Epithelial cell of proximal tubule (primary cell): ENCODE data around the gene FHIP1A. TPM values are rescaled to one million over a fixed set of nuclear protein-coding genes. Genes with fewer than 3 reads are reported as not detected.

ENCODE experiments used
- DNase-seq: peaks from one replicate; pipeline ENCODE4 v3.0.0-alpha.2; 2011; ENCODE audit warnings: low read depth
- H3K4me3 ChIP-seq: 2 replicates; pipeline ENCODE4 v1.5.1; 2011; ENCODE audit warnings: low read depth, mild to moderate bottlenecking, low read length
- CTCF ChIP-seq: conservative IDR thresholded peaks from 2 replicates; pipeline ENCODE4 v1.5.1; 2012; ENCODE audit warnings: low read depth, mild to moderate bottlenecking, low read length
- total RNA-seq: library from RNA; depleted of rRNA; stranded (reverse); fragments of >200 nt; gene quantifications from 2 replicates; pipeline ENCODE4 v1.2.3, GENCODE V29; 2015

Gene FHIP1A
- total RNA-seq, result 8.5 and 17.0 TPM in 2 replicates

GRCh38 chr4:151408630-151409469 is at the start of gene FHIP1A:
FHIP1A (plus strand) TSS chr4:151409176; CDS start chr4:151566260, 157,084 bp downstream.
- H3K4me3 ChIP-seq, result peak within 1 kb of the TSS; percentile 80
- peak; percentile 11 for TF ChIP-seq CTCF
- DNase-seq, result no peak

- H3K4me3 ChIP-seq, result no peak overlapping the region
- TF ChIP-seq CTCF, result no peak
- DNase-seq, result no peak
Measured at GRCh38 chr4:151359576-151359975, 49.4 kb upstream of the FHIP1A start.

- H3K4me3 ChIP-seq, result no peak overlapping the region
- TF ChIP-seq CTCF, result no peak
- no peak for DNase-seq
Measured at GRCh38 chr4:151361126-151361525, 47.9 kb upstream of the FHIP1A start.

GRCh38 chr4:151361966-151362365 is 47.0 kb upstream of the FHIP1A start:
- DNase-seq, result no peak
- no peak for TF ChIP-seq CTCF
- no peak overlapping the region for H3K4me3 ChIP-seq

GRCh38 chr4:151362404-151363164 is 46.4 kb upstream of the FHIP1A start:
- DNase-seq, result peak; percentile 30
- TF ChIP-seq CTCF, result peak; percentile 99

DNA sequence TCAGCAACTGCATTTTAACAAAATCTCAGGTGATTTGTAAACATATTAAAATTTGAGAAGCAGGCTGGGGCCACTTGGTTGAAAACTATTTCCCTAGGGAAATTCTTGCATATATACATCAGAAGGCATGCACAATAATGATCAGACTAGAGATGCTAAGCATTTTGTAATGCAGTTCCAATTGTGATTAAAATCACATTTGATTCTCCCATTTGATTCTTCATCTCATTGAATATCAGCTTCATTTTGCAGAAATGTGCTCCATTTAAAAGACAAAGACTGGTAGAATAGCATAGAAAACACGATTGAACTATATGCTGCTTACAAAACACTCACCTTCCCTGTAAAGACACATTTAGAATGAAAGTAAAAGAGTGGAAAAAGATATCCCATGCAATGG is 32.4 kb upstream of the FHIP1A start:
- TF ChIP-seq CTCF, result no peak
- DNase-seq, result no peak
- no peak overlapping the region for H3K4me3 ChIP-seq

More at GRCh38 chr4:151362404-151363164, 46.4 kb upstream of the FHIP1A start:
- H3K4me3 ChIP-seq, result peak overlapping the region; percentile 39
